Stimulated activated CD4-positive, alpha-beta T cell treated with anti-CD3 and anti-CD28 coated beads, Interleukin-12 subunit alpha, Interleukin-12 subunit beta, amount 100 ng/mL, for 4 hours (primary cell): ENCODE data around the gene NCR1.
"Not testable (repeated sequence)": the region's sequence is repeated elsewhere in the genome, so short reads cannot be mapped to it uniquely, and the experiment has no call there.

Experiments
- DNase-seq: peaks from one replicate; pipeline ENCODE4 v3.0.0-alpha.2; 2020

The NCR1 gene

GRCh38 chr19:54905803-54906511, at the start of gene NCR1:
Gene NCR1 (plus strand): TSS chr19:54906148. CDS start chr19:54906188, 40 bp downstream.
- DNase-seq: no peak

- not testable (repeated sequence) for DNase-seq
Measured at GRCh38 chr19:54858476-54858875, 47.5 kb upstream of the NCR1 start.

- not testable (repeated sequence) for DNase-seq
Measured at GRCh38 chr19:54859421-54859820, 46.5 kb upstream of the NCR1 start.

DNA sequence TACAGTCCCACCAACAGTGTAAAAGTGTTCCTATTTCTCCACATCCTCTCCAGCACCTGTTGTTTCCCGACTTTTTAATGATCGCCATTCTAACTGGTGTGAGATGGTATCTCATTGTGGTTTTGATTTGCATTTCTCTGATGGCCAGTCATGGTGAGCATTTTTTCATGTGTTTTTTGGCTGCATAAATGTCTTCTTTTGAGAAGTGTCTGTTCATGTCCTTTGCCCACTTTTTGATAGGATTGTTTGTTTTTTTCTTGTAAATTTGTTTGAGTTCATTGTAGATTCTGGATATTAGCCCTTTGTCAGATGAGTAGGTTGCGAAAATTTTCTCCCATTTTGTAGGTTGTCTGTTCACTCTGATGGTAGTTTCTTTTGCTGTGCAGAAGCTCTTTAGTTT, 42.5 kb upstream of the NCR1 start:
- not testable (repeated sequence) for DNase-seq

- DNase-seq: no peak
Measured at GRCh38 chr19:54871696-54872095, 34.3 kb upstream of the NCR1 start.

DNA sequence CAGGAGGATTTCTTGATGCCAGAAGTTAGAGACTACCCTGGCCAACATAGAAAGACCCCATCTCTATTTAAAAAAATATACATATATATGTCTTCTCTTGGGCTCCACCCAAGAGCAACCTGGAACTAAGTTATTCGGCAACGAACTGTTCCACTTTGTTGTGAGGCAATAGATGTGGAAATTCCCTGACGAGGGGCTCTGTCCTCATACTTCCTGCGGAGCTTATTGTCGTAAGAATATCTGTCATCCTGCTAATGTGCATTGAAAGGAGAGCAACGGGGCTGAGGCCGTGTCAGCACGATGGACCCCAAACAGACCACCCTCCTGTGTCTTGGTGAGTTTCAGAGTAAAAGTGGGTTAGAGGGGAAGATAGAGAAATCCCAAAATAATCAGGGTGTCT, 32.0 kb upstream of the NCR1 start, which contains the start of gene FCAR:
TSS of gene FCAR (plus strand) at position 246 of the 400 bp plus-strand sequence. CDS start at position 301, 55 bp downstream.
- no peak for DNase-seq

GRCh38 chr19:54875506-54875905, 30.4 kb upstream of the NCR1 start:
- no peak for DNase-seq

DNA sequence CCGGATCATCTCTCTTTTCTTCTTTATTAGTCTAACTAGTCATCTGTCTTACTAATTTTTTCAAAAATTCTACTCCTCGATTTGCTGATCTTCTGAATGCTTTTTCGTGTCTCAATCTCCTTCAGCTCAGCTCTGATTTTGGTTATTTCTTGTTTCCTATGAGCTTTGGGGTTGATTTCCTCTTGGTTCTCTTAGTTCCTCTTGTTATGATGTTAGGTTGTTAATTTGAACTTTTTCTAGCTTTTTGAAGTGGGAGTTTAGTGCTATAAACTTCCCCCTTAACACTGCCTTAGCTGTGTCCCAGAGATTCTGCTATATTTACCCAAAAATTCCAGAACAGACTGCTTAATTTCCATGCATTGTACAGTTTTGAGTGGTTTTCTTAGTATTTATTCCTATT, 28.5 kb upstream of the NCR1 start:
- DNase-seq: no peak

DNA sequence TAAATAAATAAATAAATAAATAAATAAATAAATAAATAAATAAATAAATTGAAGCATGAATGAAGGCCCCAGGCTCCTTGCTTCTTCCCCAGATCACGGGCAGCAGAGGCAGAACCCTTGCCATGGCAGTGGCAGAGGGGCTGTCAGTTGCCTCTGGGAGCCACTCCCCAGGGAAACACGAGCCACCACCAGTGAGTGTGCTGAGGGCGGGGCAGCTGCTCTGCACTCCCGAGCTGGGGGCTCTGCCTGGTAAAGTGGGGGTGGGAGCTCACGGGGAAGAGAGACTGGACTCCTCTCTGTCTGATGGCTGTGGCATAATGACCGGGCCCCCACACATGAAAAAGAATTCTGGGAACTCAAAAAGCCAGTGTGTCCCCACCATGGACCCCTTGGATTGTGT, 24.1 kb upstream of the NCR1 start:
- DNase-seq: no peak

GRCh38 chr19:54882758-54883157, 23.2 kb upstream of the NCR1 start:
- no peak for DNase-seq

- no peak for DNase-seq
Measured at GRCh38 chr19:54883228-54883627, 22.7 kb upstream of the NCR1 start.

- DNase-seq: no peak
Measured at GRCh38 chr19:54888239-54888638, 17.7 kb upstream of the NCR1 start.

DNA sequence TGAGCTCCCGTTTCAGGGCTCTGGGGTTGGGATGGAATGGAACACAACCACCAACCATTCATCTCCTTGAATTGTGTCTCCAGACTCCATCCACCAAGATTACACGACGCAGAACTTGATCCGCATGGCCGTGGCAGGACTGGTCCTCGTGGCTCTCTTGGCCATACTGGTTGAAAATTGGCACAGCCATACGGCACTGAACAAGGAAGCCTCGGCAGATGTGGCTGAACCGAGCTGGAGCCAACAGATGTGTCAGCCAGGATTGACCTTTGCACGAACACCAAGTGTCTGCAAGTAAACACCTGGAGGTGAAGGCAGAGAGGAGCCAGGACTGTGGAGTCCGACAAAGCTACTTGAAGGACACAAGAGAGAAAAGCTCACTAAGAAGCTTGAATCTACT, 16.4 kb upstream of the NCR1 start:
- DNase-seq: no peak

GRCh38 chr19:54893406-54893805, 12.5 kb upstream of the NCR1 start:
- no peak for DNase-seq

GRCh38 chr19:54894106-54894505, 11.8 kb upstream of the NCR1 start:
- not testable (repeated sequence) for DNase-seq

DNA sequence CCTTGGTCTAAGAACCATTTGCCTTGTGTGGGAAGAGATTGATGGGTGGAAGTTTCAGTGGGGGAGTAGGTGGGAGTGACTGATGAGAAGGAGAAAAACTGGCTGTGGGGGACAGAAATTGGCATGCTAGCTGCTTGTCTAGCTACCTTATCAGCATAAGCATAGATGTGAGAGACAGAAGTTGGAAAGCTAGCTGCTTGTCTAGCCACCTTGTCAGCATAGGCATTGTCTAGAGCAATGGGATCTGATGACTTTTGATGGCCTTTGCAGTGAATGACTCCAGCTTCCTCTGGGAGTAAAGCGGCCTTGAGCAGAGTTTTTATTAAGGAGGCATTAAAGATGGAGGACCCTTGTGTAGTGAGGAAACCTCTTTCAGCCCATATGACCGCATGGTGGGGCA, 9.9 kb upstream of the NCR1 start:
- no peak for DNase-seq

GRCh38 chr19:54898685-54899084, 7.3 kb upstream of the NCR1 start:
- not testable (repeated sequence) for DNase-seq

- DNase-seq: not testable (repeated sequence)
Measured at GRCh38 chr19:54899646-54900045, 6.3 kb upstream of the NCR1 start.

DNA sequence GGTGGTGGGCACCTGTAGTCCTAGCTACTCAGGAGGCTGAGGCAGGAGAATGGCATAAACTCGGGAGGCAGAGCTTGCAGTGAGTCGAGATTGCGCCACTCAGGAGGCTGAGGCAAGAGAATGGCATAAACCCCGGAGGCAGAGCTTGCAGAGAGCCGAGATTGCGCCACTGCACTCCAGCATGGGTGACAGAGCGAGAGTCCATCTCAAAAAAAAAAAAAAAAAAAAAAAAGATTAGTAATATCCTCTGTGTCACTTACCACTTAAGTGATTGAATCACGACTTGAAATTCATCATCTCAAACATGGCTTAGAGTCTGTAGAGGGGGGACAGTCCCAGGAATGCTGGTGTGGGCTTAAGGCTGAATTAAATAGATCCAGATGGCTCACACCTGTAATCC, 4.8 kb upstream of the NCR1 start:
- not testable (repeated sequence) for DNase-seq

DNA sequence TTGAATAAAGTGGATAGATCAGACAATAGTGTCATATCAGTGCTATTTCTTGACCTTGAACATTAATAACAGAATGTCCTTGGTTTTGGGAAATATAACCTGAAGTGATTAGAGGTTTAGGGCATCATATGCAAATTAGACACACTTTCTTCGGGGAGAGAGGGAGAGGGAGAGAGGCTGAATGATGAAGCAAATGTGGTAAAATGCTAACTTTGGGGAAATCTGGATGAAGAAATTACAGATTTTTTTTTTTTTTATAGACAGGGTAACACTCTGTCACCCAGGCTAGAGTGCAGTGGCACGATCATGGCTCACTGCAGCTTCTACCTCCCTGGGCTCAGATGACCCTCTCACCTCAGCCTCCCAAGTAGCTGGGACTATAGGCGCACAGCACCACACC, 3.9 kb upstream of the NCR1 start:
- DNase-seq: no peak

GRCh38 chr19:54903303-54903702, 2.6 kb upstream of the NCR1 start:
- no peak for DNase-seq

- not testable (repeated sequence) for DNase-seq
Measured at GRCh38 chr19:54904261-54904660, 1.7 kb upstream of the NCR1 start.

DNA sequence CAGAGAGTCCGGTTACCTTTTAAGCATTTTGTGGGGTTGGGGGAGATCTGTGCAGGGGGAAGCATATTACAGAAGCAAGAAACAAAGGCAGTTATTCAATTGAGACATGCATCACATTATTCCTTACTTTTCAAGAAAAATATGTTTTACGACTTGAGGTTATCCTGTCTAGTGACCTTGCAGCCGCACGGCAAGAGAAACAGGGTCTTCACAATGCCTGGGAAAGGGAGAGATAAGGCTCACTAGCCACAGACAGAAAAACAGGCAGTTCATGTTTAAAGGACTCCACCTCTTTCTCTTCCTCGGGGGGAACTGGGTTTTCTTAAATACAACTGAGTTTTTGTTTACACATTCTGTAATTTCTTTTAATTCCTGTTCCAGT, 536 bp upstream of the NCR1 start:
- no peak for DNase-seq

GRCh38 chr19:54906819-54907218, 871 bp downstream of the NCR1 start:
- DNase-seq: no peak

DNA sequence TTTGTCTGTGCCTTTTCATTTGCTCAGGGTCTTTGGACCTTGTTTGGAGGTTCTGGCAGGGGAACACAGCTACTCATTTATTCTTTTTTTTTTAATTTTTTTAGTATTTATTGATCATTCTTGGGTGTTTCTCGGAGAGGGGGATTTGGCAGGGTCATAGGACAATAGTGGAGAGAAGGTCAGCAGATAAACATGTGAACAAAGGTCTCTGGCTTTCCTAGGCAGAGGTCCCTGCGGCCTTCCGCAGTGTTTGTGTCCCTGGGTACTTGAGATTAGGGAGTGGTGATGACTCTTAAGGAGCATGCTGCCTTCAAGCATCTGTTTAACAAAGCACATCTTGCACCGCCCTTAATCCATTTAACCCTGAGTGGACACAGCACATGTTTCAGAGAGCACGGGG, 2.0 kb downstream of the NCR1 start:
- DNase-seq: not testable (repeated sequence)
